Urinary bladder (tissue), 4 donors: ENCODE measurements around the gene DGKG. TPM values are rescaled to one million over a fixed set of nuclear protein-coding genes. Genes with fewer than 3 reads are reported as not detected.

Experiments
- DNase-seq: peaks from one replicate; pipeline ENCODE4 v3.0.0-alpha.2; 2015; ENCODE audit errors: extremely low spot score
- H3K27ac ChIP-seq: one replicate; pipeline ENCODE4 v1.5.1; 2013; ENCODE audit warnings: low read depth, mild to moderate bottlenecking, moderate library complexity
- H3K36me3 ChIP-seq: one replicate; pipeline ENCODE4 v1.6.1; 2013; ENCODE audit warnings: mild to moderate bottlenecking, moderate library complexity; ENCODE audit not compliant: insufficient read depth
- H3K4me1 ChIP-seq: one replicate; pipeline ENCODE4 v1.6.1; 2013; ENCODE audit warnings: mild to moderate bottlenecking, moderate library complexity; ENCODE audit not compliant: insufficient read depth
- H3K4me3 ChIP-seq: one replicate; pipeline ENCODE4 v1.5.1; 2013; ENCODE audit warnings: low read depth, low read length
- WGBS: extraction: QIAGEN DNeasy Blood & Tissue Kit; methylation state at CpG from one replicate; pipeline ENCODE4 v1.1.7; 2013; 5-methylcytosine and 5-hydroxymethylcytosine counted together
- polyA plus RNA-seq: library from polyadenylated mRNA; stranded (reverse); fragments of 200-250 nt; gene quantifications from one replicate; pipeline ENCODE4 v1.2.3, GENCODE V29; 2013
- total RNA-seq: library from RNA; depleted of rRNA; stranded (reverse); fragments of >200 nt; gene quantifications from one replicate; pipeline ENCODE4 v1.2.3, GENCODE V29; 2014
- donor health status: healthy with polysubstance abuse.
- donor health status: healthy.

DGKG gene
- total and polyA plus RNA-seq, 2 donors = 4.2 to 9.3 TPM

DNA sequence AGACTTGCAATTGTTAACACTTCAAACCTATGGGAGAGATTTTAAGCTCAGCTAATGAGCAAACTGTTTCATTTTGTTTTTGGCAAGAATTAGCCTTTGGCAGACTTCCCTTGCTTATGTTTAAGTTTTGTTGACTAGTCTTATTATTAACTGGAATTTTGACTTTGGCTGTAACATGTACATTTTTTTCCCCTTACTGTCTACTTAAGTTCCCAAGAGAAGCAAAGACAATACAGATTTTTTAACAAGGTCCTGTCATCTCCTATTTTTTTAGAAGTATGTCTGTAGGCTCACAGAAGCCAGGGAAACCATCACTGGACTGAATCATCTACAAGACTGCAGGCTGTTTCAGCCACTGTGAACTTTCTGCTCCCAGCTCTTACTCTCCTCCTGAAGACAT is 74.3 kb downstream of the DGKG start:
- H3K4me3 ChIP-seq = no peak overlapping the region
- no peaks in the 10 kb centered on the region for H3K36me3 ChIP-seq
- no peak for DNase-seq
- no peak overlapping the region for H3K27ac ChIP-seq
- H3K4me1 ChIP-seq = no peaks in the 10 kb centered on the region

DNA sequence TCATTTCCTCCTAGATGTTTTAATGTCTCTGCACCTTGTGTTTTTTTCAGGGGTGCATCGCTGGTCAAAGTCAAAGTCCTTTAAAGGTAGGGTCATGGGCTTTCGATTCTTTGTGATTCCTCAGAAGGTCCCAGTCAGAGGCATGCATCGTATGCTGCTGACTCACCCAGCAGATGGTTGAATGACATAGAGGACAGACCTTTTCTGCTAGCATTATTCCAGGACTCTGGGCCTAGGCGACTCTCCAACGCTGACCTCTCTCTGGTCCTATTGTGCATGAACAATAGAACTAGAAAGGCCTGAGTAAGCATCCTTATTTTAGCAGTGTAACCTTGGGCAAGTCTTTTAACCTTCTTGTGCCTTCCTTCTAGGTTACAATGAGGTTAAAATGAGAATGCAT is 75.9 kb downstream of the DGKG start:
- no peaks in the 10 kb centered on the region for H3K4me1 ChIP-seq
- no peak overlapping the region for H3K4me3 ChIP-seq
- DNase-seq = no peak
- WGBS = 89% methylated on average over 5 of the region's 5 CpGs
- H3K36me3 ChIP-seq = no peaks in the 10 kb centered on the region
- no peak overlapping the region for H3K27ac ChIP-seq

DNA sequence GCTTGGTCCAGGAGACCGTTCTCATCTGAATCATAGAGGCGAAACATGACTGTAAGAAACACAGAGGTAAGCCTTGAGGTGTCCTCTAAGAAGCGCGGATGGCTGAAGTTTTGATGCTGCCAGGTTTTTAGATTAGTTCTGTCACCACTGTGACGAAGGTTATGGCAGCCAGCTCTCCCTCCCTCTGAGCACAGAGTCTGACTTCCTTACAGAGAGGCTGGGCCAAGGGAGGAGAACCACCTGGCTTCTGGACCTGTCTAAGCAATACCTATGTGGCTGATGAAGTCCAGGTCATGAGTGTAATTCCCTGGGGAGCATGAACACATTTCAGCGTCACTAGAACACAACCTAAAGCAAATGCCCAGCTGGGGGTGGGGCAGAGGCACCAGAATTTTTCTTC is 77.4 kb downstream of the DGKG start:
- DNase-seq = no peak
- H3K36me3 ChIP-seq = no peaks in the 10 kb centered on the region
- no peak overlapping the region for H3K27ac ChIP-seq
- no peak overlapping the region for H3K4me3 ChIP-seq
- 87% methylated on average over 6 of the region's 6 CpGs for WGBS
- no peaks in the 10 kb centered on the region for H3K4me1 ChIP-seq

DNA sequence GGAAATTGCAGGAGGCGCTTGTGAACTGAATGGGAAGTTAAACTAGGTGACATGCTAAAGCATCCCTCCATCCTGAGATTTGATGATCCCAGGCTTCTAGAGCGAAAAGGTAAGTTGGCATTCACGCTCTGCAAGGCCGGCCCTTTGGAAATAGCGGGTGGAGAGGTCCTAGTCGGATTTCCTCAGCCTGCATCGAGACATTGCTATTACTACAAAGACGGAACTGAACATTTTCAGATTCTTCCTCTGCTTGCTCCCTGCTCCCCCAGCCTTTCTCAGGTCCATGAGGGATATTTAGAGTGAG is 77.7 kb downstream of the DGKG start:
- no peak for DNase-seq
- H3K4me3 ChIP-seq = no peak overlapping the region
- no peaks in the 10 kb centered on the region for H3K4me1 ChIP-seq
- H3K27ac ChIP-seq = no peak overlapping the region
- no peaks in the 10 kb centered on the region for H3K36me3 ChIP-seq
- WGBS = 94% methylated on average over 8 of the region's 8 CpGs

DNA sequence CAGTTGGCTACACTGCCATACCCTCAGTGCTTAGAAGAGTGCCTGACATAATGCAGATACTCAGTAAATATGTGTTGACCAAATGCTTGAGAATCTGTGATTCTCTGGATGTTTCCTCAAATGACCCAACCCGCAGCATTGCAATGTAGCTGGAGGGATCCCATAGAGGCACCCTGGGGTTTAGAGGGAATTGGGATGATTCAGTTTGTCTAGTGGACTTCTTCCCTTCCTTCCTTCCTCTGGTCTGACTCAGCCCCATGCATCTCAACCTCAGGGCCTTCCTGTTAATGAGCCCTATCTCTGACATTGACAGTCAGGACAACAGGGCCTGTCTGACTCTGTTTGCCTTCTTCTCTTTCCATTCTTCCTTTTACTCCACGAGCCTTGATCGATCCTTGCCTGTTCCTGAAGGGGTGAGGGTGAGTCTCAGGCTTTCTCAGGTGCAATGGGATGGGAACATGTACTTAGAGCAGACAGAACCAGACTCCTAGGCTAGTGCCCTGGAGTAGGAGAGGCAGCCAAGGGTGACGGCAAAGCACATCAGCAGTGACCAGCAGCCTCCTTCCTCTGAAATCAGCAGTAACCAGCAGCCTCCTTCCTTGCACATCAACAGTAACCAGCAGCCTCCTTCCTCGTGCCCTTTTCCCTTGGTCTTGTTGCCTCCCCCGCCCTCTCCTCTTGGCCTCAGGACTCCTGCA is 78.2 kb downstream of the DGKG start:
- DNase-seq = no peak
- Histone ChIP-seq H3K4me1 (no peaks in the 10 kb centered on the region), H3K36me3 (no peaks in the 10 kb centered on the region), H3K4me3 (no peak overlapping the region), H3K27ac (no peak overlapping the region)
- 83% methylated on average over 6 of the region's 6 CpGs for WGBS

DNA sequence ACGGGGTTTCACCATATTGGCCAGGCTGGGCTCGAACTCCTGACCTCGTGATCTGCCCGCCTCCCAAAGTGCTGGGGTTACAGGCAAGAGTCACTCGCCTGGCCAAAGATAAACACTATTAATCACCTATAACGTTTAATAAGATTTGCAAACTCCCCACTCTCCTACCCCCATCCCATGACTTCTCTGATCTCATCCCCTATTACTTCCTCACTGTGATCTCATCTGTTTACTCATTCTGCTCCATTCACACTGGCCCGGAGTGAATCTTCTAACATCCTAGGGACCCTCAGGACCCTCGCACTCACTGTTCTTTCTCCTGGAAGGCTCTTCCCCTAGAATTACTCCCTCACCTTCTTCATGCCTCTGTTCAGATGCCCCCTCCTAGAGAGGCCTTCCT is 78.9 kb downstream of the DGKG start:
- H3K36me3 ChIP-seq = no peaks in the 10 kb centered on the region
- WGBS = 83% methylated on average over 8 of the region's 8 CpGs

DNA sequence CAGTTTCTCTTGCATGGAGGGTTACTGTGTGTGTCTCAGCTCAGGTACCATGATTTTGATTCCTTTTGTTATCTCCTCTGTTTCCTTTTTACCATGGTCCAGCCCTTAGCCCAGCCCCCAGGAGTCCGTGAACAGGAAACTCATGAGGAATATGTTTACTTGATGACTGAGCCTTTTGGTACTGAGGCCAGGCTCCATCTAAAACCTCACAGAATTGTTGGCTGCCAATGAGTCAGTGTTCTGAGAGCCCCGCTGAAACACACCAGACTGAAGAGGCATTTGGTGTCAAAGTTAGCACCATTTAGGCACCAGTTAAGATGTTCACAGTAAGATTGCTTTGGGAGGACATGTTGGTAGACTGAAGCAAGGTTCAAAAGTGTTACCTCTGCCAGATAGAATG is 80.9 kb downstream of the DGKG start:
- Histone ChIP-seq H3K27ac (no peak overlapping the region), H3K4me1 (no peaks in the 10 kb centered on the region), H3K4me3 (no peak overlapping the region), H3K36me3 (no peaks in the 10 kb centered on the region)
- DNase-seq = no peak
- WGBS = 25% methylated on average over 2 of the region's 2 CpGs

More for the DNA sequence above, 78.9 kb downstream of the DGKG start:
- no peak overlapping the region for H3K27ac ChIP-seq
- H3K4me3 ChIP-seq = no peak overlapping the region
- DNase-seq = no peak
- H3K4me1 ChIP-seq = no peaks in the 10 kb centered on the region

DNA sequence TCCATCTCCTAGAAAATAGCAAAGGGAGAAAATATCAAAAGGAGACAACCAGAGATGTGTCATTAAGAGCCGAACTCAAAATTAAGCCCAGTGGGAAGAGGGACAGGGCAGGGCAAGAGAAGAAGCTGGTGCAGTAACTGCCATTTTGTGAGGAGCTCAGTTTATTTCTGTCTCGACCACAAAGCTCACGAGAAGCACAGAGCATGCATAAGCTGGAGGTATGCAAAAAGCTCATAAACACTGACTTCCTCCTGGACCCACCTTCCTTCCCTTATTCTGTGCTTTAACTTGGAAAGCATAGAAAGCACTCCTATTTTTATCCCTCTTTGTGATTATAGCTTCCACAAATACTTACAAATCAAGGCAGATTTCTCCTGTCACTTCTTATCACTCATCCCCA is 81.3 kb downstream of the DGKG start:
- Histone ChIP-seq H3K27ac (no peak overlapping the region), H3K36me3 (no peaks in the 10 kb centered on the region)

DNA sequence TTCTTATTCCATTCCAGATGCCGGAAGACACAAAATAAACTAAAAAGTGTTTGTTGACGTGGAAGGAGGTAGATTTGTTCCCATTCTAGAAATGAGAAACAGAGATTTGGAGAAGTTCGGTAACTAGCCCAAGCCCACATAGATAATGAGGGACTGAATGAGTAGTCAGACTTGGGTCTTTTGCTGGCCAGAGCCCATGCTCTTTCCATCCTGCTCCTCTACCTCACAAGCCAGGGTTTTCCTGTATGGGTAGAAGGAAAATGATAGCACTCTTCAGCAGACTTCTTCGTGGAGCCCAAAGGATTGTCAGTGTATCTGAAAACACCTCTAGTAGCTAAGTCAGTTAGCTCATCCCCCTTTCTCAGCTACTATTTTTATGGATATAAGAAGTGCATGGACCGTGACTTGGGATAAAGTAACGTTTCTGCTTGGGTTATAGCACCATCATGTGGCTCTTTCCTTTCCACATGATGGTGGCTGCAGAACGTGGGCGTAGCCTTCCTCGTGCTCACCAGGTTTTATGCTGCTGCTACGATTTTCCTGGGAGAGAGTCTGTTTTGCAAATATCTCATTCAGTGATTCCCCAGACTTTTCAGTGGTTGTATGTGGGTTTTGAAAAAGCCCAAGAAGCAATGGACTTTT is 84.6 kb downstream of the DGKG start:
- 38% methylated on average over 10 of the region's 10 CpGs for WGBS
- H3K4me1 ChIP-seq = no peaks in the 10 kb centered on the region
- H3K27ac ChIP-seq = no peak overlapping the region
- DNase-seq = no peak
- H3K4me3 ChIP-seq = no peak overlapping the region
- H3K36me3 ChIP-seq = no peaks in the 10 kb centered on the region

More for the DNA sequence above, 81.3 kb downstream of the DGKG start:
- H3K4me3 ChIP-seq = no peak overlapping the region
- DNase-seq = no peak
- no peaks in the 10 kb centered on the region for H3K4me1 ChIP-seq
- WGBS = 46% methylated on average over 3 of the region's 3 CpGs

DNA sequence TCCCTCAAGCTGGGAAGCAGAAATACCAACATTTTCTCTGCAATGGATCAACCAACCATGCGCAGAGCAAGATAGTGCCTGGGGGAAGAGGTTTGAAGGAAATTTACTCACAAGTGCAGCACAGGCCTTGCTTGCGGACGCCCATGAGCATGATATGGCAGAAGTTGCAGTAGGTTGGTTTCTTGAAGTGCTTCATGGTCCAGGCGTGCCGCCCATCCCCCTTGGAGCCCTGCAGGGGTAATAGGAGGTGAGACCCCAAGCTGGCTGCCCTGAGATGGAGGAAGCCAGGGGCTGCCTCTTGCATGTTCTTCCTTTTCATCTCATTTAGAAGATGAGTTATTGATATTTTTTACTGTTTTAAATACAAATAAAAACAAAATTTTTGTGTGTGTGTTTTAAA is 86.6 kb downstream of the DGKG start:
- no peaks in the 10 kb centered on the region for H3K36me3 ChIP-seq

DNA sequence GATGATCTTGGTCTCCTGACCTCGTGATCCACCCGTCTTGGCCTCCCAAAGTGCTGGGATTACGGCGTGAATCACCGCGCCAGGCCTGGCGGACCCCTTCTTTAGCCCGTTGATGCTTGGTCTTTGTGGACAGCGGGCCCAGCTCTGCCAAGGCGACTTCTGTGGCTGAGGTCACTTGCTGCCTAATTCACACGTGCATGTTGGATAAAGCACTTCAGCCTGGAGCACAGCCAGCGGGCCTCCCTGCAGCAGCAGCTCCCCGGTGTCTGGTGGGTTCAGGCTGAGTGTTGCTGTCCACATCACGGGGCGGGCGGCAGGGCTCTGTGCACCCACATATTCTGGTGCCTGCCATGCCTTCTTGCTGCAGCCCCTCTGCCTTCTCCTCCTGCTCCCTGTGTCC is 88.4 kb downstream of the DGKG start:
- 75% methylated on average over 16 of the region's 16 CpGs for WGBS
- Histone ChIP-seq H3K4me3 (no peak overlapping the region), H3K36me3 (no peaks in the 10 kb centered on the region), H3K4me1 (no peaks in the 10 kb centered on the region), H3K27ac (no peak overlapping the region)
- no peak for DNase-seq

More for the DNA sequence above, 86.6 kb downstream of the DGKG start:
- no peak for DNase-seq
- 93% methylated on average over 5 of the region's 5 CpGs for WGBS
- Histone ChIP-seq H3K4me1 (no peaks in the 10 kb centered on the region), H3K4me3 (no peak overlapping the region), H3K27ac (no peak overlapping the region)

DNA sequence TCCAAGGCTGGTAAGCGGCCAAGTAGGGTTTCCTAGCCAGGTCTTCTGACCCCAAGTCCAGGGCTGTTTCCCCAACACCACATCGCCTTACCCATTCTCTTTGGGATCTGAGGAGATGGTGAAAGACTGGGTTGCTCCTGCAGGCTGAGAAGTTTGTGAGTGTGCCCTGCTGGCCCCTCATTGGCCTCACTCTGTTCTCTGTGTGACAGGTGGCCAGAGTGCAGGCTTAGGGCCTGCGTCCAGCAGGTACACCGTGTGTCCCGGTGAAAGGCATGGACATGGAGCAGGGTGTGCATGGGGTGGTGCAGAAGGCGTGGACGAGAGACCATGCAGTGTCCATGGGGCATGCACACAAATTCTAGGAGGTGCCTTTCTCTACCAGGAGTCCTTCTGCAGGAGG is 91.3 kb downstream of the DGKG start:
- DNase-seq = no peak
- WGBS = 88% methylated on average over 7 of the region's 7 CpGs
- no peaks in the 10 kb centered on the region for H3K4me1 ChIP-seq
- no peak overlapping the region for H3K27ac ChIP-seq
- H3K36me3 ChIP-seq = no peaks in the 10 kb centered on the region
- no peak overlapping the region for H3K4me3 ChIP-seq

DNA sequence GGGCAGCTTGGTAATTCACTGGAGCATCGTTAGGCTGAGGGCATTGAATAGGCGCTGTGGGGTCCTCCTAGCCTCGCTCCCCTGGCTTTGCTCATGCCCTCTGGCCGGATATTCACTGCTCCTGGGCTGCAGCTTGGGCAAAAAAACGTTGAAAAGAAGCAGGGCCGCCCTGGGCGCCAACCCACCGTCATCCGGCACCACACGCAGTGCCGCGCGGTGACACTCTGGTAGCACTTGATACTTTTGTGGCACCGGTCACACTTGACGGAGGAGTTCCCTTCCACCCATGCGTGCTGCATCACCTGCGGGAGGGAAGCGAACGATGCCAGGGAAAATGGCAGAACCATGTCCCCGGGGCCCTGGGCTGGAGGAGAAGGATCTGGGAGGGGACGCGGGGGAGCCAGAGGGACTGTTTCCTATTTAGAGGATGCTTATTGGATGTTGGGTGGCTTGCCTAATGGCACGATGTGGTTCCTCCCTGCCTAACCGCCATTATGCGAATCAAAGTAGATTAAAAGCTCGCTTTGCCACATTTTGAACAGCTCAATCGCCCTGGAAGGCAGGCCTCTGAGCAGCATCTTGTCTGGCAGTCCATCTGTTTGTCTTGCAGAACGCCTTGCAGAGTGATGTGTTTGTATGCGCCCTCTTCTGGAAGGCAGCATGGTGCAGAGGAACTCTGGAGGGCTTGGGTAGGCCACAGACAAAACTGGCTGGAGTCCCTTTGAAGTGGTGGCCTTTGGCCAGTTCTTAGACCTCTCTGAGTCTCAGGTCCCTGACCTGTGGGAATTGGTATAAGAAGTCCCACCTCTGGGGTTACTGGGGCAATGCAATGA is 93.2 kb downstream of the DGKG start:
- DNase-seq = no peak
- no peak overlapping the region for H3K4me3 ChIP-seq
- 89% methylated on average over 29 of the region's 29 CpGs for WGBS
- no peaks in the 10 kb centered on the region for H3K4me1 ChIP-seq
- H3K36me3 ChIP-seq = no peaks in the 10 kb centered on the region
- H3K27ac ChIP-seq = no peak overlapping the region

DNA sequence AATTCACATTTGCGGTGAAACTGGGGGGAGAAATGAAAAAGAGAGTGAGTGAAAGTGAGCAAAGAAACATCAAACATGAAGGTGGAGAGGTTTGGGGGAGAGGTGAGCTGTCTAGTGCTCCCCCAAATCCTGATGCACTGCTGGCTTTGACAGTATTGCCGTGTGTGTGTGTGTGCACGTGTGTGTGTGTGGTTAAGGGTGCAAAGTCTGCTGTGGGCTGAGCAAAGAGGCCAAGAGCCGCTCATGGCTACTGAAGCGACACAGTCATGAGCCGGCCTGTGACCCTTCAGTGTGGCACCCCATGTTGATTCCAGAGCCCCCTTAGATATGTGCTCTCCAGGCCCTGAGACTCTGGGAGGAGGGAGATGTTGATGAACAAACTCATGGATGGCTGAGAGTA is 94.3 kb downstream of the DGKG start:
- Histone ChIP-seq H3K4me1 (no peaks in the 10 kb centered on the region), H3K36me3 (no peaks in the 10 kb centered on the region), H3K4me3 (no peak overlapping the region), H3K27ac (no peak overlapping the region)
- 96% methylated on average over 6 of the region's 6 CpGs for WGBS
- no peak for DNase-seq
